Measurements from ENCODE around the gene EML4.
A peak's percentile ranks its signal among the peaks of the same experiment; 100 is the strongest.

The EML4 gene

DNA sequence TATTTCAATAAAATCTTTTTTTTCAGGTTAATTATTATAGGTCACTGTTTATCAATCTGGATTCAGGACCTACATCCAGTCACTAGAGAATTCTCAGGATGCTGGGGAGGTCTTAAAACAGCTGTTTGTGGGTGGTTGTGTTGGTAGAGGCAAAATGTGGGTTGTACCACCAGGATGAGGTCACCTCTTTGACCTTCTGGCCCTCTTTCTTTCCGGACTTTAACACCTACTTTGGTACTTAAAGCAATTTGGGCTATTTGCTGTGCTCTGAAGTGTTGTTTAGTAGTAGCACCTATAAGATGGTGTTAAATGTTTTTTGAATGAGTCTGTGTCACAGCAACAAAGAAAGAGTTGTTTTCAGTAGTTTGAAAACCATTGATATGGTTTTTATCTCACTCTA is 14.6 kb downstream of the EML4 start:
- H3K9ac ChIP-seq (ENCODE audit: low read depth, low read length), result no peak overlapping the region
- H2AFZ ChIP-seq (ENCODE audit: low read depth, low read length), result no peak overlapping the region
- H3K36me3 ChIP-seq (ENCODE audit: insufficient read depth, low read length), result no peaks in the 10 kb centered on the region
- H3K79me2 ChIP-seq (ENCODE audit: insufficient read depth, low read length), result peaks cover 79% of the 10 kb centered on the region
- no peaks in the 10 kb centered on the region for H3K9me3 ChIP-seq (ENCODE audit: insufficient read depth, low read length, severe bottlenecking)
- no peak overlapping the region for H3K4me2 ChIP-seq (ENCODE audit: insufficient read depth, low read length)
- H3K27ac ChIP-seq (ENCODE audit: low read length), result no peak overlapping the region
- H3K4me3 ChIP-seq (ENCODE audit: low read depth in 1 of 2, low read length in 2 of 2), result no peak overlapping the region
- H3K27me3 ChIP-seq (ENCODE audit: insufficient read depth, low read length, poor library complexity), result no peaks in the 10 kb centered on the region
- no peak for DNase-seq
- TF ChIP-seq EZH2 (IDR thresholded peaks at IDR 0.05; ENCODE audit: borderline replicate concordance, low read depth, low read length, severe bottlenecking) (no peak), CTCF (IDR thresholded peaks at IDR 0.05; ENCODE audit: borderline replicate concordance, extremely low read depth, low read length, poor library complexity, severe bottlenecking) (no peak)
- ATAC-seq (ENCODE audit: insufficient read depth, low read depth), result no peak
- peaks cover 4% of the 10 kb centered on the region; the same call in 1 of the 2 replicates for H4K20me1 ChIP-seq (ENCODE audit: insufficient read depth, low read length)
- H3K4me1 ChIP-seq (ENCODE audit: insufficient read depth, low read length), result no peaks in the 10 kb centered on the region

DNA sequence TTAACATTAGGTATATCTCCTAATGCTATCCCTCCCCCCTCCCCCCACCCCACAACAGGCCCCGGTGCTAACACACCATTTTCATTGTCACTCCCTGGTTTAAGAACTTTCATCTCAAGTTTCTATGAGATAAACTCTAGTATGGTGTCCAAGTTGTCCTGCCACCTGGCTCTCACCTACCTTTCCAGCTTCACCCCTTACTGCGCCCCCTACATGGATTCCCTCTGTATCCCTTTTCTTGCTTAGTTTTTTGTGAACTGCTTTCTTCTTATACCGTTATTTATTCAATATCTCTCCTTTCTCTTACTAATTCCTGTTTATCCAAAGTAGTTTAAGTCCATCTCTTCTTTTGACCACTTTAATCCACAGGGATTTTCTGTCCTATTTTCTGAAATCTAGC is 15.2 kb downstream of the EML4 start:
- no peaks in the 10 kb centered on the region for H3K4me1 ChIP-seq (ENCODE audit: insufficient read depth, low read length)
- no peaks in the 10 kb centered on the region for H3K36me3 ChIP-seq (ENCODE audit: insufficient read depth, low read length)
- no peak overlapping the region for H3K9ac ChIP-seq (ENCODE audit: low read depth, low read length)
- no peak overlapping the region for H3K4me2 ChIP-seq (ENCODE audit: insufficient read depth, low read length)
- H2AFZ ChIP-seq (ENCODE audit: low read depth, low read length), result no peak overlapping the region
- TF ChIP-seq EZH2 (IDR thresholded peaks at IDR 0.05; ENCODE audit: borderline replicate concordance, low read depth, low read length, severe bottlenecking), result no peak
- TF ChIP-seq CTCF (IDR thresholded peaks at IDR 0.05; ENCODE audit: borderline replicate concordance, extremely low read depth, low read length, poor library complexity, severe bottlenecking), result peak; percentile 3
- peaks cover 80% of the 10 kb centered on the region for H3K79me2 ChIP-seq (ENCODE audit: insufficient read depth, low read length)
- no peak overlapping the region for H3K4me3 ChIP-seq (ENCODE audit: low read depth in 1 of 2, low read length in 2 of 2)
- no peaks in the 10 kb centered on the region for H3K9me3 ChIP-seq (ENCODE audit: insufficient read depth, low read length, severe bottlenecking)
- H4K20me1 ChIP-seq (ENCODE audit: insufficient read depth, low read length), result peaks cover 4% of the 10 kb centered on the region; the same call in 1 of the 2 replicates
- no peak overlapping the region for H3K27ac ChIP-seq (ENCODE audit: low read length)
- ATAC-seq (ENCODE audit: insufficient read depth, low read depth) (no peak), DNase-seq (no peak)
- no peaks in the 10 kb centered on the region for H3K27me3 ChIP-seq (ENCODE audit: insufficient read depth, low read length, poor library complexity)

DNA sequence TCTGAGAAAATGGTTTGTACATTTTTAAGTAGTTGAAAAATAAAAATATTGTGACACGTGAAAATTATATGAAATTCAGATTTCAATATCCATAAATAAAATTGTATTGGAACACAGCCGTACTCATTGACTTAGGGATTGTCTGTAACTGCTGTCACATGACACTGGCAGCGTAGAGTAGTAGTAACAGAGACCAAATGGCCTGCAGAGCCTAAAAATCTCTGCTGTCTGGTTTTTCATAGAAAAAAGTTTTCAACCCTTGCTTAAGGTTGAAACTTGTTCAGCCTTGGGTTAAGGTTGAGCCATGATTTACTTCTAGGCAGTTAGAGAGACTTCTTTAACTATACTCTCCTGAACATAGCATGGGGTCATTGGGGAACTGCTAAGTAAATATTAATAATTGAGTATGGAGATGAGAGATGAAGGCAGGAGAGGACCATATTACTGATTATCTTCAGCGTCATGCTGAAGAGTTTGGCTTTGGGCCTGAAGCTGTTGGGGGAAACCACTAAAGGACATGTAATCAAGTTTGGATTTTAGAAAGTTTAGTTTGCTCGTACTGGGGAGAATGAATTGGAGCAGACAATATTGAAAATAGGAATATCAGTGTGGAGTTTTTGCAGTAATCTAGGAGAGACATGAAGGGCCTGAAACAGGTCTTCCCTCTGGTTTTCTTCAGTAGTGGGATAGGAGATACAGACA is 16.2 kb downstream of the EML4 start:
- Histone ChIP-seq H3K9ac (ENCODE audit: low read depth, low read length) (no peak overlapping the region), H3K27me3 (ENCODE audit: insufficient read depth, low read length, poor library complexity) (no peaks in the 10 kb centered on the region), H3K4me2 (ENCODE audit: insufficient read depth, low read length) (no peak overlapping the region), H3K4me3 (ENCODE audit: low read depth in 1 of 2, low read length in 2 of 2) (no peak overlapping the region), H3K79me2 (ENCODE audit: insufficient read depth, low read length) (peaks cover 82% of the 10 kb centered on the region), H3K4me1 (ENCODE audit: insufficient read depth, low read length) (no peaks in the 10 kb centered on the region), H3K9me3 (ENCODE audit: insufficient read depth, low read length, severe bottlenecking) (no peaks in the 10 kb centered on the region), H4K20me1 (ENCODE audit: insufficient read depth, low read length) (peaks cover 4% of the 10 kb centered on the region; the same call in 1 of the 2 replicates), H3K27ac (ENCODE audit: low read length) (no peak overlapping the region), H3K36me3 (ENCODE audit: insufficient read depth, low read length) (no peaks in the 10 kb centered on the region), H2AFZ (ENCODE audit: low read depth, low read length) (no peak overlapping the region)
- ATAC-seq (ENCODE audit: insufficient read depth, low read depth) (no peak), DNase-seq (no peak)
- no peak for TF ChIP-seq CTCF (IDR thresholded peaks at IDR 0.05; ENCODE audit: borderline replicate concordance, extremely low read depth, low read length, poor library complexity, severe bottlenecking)
- no peak for TF ChIP-seq EZH2 (IDR thresholded peaks at IDR 0.05; ENCODE audit: borderline replicate concordance, low read depth, low read length, severe bottlenecking)
